OCI-LY3 (cell line): ENCODE measurements around the gene MRGPRE.

Experiments
- H2AFZ ChIP-seq: fragments of 200-600, 300-600 bp; shearing (Covaris generic); 2 replicates; pipeline ENCODE4 v1.6.0; 2014; ENCODE audit warnings: antibody characterized with exemption, low read depth, low read length
- H3K27ac ChIP-seq: fragments of 200-600, 300-600 bp; sonication (generic); 2 replicates; pipeline ENCODE4 v1.5.1; 2014; ENCODE audit warnings: mild to moderate bottlenecking, low read length, moderate library complexity, mixed read lengths
- H3K27me3 ChIP-seq: fragments of 200-600, 300-600 bp; sonication (generic); 2 replicates; pipeline ENCODE4 v1.6.1; 2014; ENCODE audit warnings: low read depth, low read length, mixed read lengths
- H3K36me3 ChIP-seq: fragments of 200-600, 300-600 bp; sonication (generic); replicated peaks from 2 replicates; pipeline ENCODE3; 2014; ENCODE audit warnings: low read depth, low read length, mixed read lengths
- H3K4me1 ChIP-seq: fragments of 300-600, 200-600 bp; sonication (generic); 2 replicates; pipeline ENCODE4 v1.6.1; 2014; ENCODE audit warnings: low read length, mixed read lengths
- H3K4me2 ChIP-seq: fragments of 200-600, 300-600 bp; sonication (generic); 2 replicates; pipeline ENCODE4 v1.6.1; 2014; ENCODE audit warnings: low read length, mixed read lengths
- H3K4me3 ChIP-seq: fragments of 300-600, 200-600 bp; sonication (generic); 2 replicates; pipeline ENCODE4 v1.5.1; 2014; ENCODE audit warnings: antibody characterized with exemption, mild to moderate bottlenecking, low read length, moderate library complexity
- H3K79me2 ChIP-seq: fragments of 300-600, 200-600 bp; shearing (Covaris generic); 2 replicates; pipeline ENCODE4 v1.6.1; 2014; ENCODE audit warnings: mild to moderate bottlenecking, low read length, mixed read lengths
- H3K9ac ChIP-seq: fragments of 300-600, 200-600 bp; shearing (Covaris generic); 2 replicates; pipeline ENCODE4 v1.6.0; 2014; ENCODE audit warnings: mild to moderate bottlenecking, low read length, moderate library complexity
- H3K9me3 ChIP-seq: fragments of 200-600, 300-600 bp; shearing (Covaris generic); 2 replicates; pipeline ENCODE4 v1.6.1; 2014; ENCODE audit warnings: low read length, mixed read lengths; ENCODE audit not compliant: insufficient read depth
- H4K20me1 ChIP-seq: fragments of 200-600, 300-600 bp; sonication (generic); 2 replicates; pipeline ENCODE4 v1.6.1; 2016; ENCODE audit warnings: low read length, mixed read lengths; ENCODE audit not compliant: insufficient read depth
- CTCF ChIP-seq: fragments of 200-600, 300-600 bp; sonication (generic); IDR thresholded peaks from 2 replicates; pipeline ENCODE4 v1.5.1; 2014; ENCODE audit warnings: antibody characterized with exemption, low read length, low read depth
- EZH2phosphoT487 ChIP-seq: fragments of 200-600 bp; shearing (Covaris generic); IDR thresholded peaks from 2 replicates; pipeline ENCODE4 v1.6.1; 2018; ENCODE audit warnings: antibody characterized with exemption, mixed run types, low read depth

MRGPRE gene

GRCh38 chr11:3225826-3226750 is 6.1 kb downstream of the MRGPRE start:
- no peak overlapping the region for H3K4me2 ChIP-seq

GRCh38 chr11:3225159-3225758 is 7.0 kb downstream of the MRGPRE start:
- no peaks in the 10 kb centered on the region for H3K27me3 ChIP-seq
- TF ChIP-seq CTCF (no peak), EZH2phosphoT487 (no peak)
- H3K4me2 ChIP-seq, result no peak overlapping the region

More at GRCh38 chr11:3225826-3226750, 6.1 kb downstream of the MRGPRE start:
- H3K4me1 ChIP-seq, result no peaks in the 10 kb centered on the region
- H2AFZ ChIP-seq, result no peak overlapping the region
- no peaks in the 10 kb centered on the region for H4K20me1 ChIP-seq
- no peaks in the 10 kb centered on the region for H3K9me3 ChIP-seq
- TF ChIP-seq CTCF, result no peak
- no peak for TF ChIP-seq EZH2phosphoT487
- H3K79me2 ChIP-seq, result no peaks in the 10 kb centered on the region
- H3K27ac ChIP-seq, result no peak overlapping the region
- no peaks in the 10 kb centered on the region for H3K27me3 ChIP-seq
- H3K36me3 ChIP-seq, result no peaks in the 10 kb centered on the region
- no peak overlapping the region for H3K9ac ChIP-seq
- no peak overlapping the region for H3K4me3 ChIP-seq

GRCh38 chr11:3224401-3225057 is 7.7 kb downstream of the MRGPRE start:
- Histone ChIP-seq H3K9ac (no peak overlapping the region), H3K4me2 (no peak overlapping the region)

More at GRCh38 chr11:3225159-3225758, 7.0 kb downstream of the MRGPRE start:
- no peaks in the 10 kb centered on the region for H3K36me3 ChIP-seq
- no peaks in the 10 kb centered on the region for H3K9me3 ChIP-seq
- H4K20me1 ChIP-seq, result no peaks in the 10 kb centered on the region
- no peak overlapping the region for H3K27ac ChIP-seq
- H3K4me1 ChIP-seq, result no peaks in the 10 kb centered on the region
- H2AFZ ChIP-seq, result no peak overlapping the region
- H3K79me2 ChIP-seq, result no peaks in the 10 kb centered on the region
- no peak overlapping the region for H3K4me3 ChIP-seq
- H3K9ac ChIP-seq, result no peak overlapping the region

More at GRCh38 chr11:3224401-3225057, 7.7 kb downstream of the MRGPRE start:
- H3K27ac ChIP-seq, result no peak overlapping the region
- no peaks in the 10 kb centered on the region for H4K20me1 ChIP-seq
- H3K27me3 ChIP-seq, result no peaks in the 10 kb centered on the region
- H3K4me3 ChIP-seq, result no peak overlapping the region
- H3K9me3 ChIP-seq, result no peaks in the 10 kb centered on the region
- TF ChIP-seq EZH2phosphoT487, result no peak
- TF ChIP-seq CTCF, result no peak
- no peaks in the 10 kb centered on the region for H3K36me3 ChIP-seq
- H3K4me1 ChIP-seq, result no peaks in the 10 kb centered on the region
- no peak overlapping the region for H2AFZ ChIP-seq
- H3K79me2 ChIP-seq, result no peaks in the 10 kb centered on the region
